Skeletal muscle tissue (tissue), 4 donors: ENCODE results near the gene CNTN2. TPM values are rescaled to one million over a fixed set of nuclear protein-coding genes. Genes with fewer than 3 reads are reported as not detected.

Experiments
- H3K27ac ChIP-seq: one replicate; pipeline ENCODE4 v1.7.0; 2013; ENCODE audit warnings: mild to moderate bottlenecking, low read depth, low read length, inconsistent platforms
- H3K27me3 ChIP-seq, 3 donors: one replicate each; pipeline ENCODE4 v1.7.0; 2013; ENCODE audit warnings: low read length in 3 of 3; ENCODE audit not compliant: control insufficient read depth in 3 of 3, insufficient read depth in 3 of 3
- H3K36me3 ChIP-seq, 3 donors: one replicate each; pipeline ENCODE4 v1.7.0; 2013; ENCODE audit warnings: low read length in 3 of 3; ENCODE audit not compliant: control insufficient read depth in 3 of 3, insufficient read depth in 3 of 3
- H3K4me1 ChIP-seq, 3 donors: one replicate each; pipeline ENCODE4 v1.7.0; 2013; ENCODE audit warnings: low read length in 3 of 3, mild to moderate bottlenecking in 3 of 3; ENCODE audit not compliant: control insufficient read depth in 3 of 3, insufficient read depth in 3 of 3
- H3K4me3 ChIP-seq, 3 donors: one replicate each; pipeline ENCODE4 v1.7.0; 2013; ENCODE audit warnings: low read length in 3 of 3
- H3K9ac ChIP-seq, 3 donors: one replicate each; pipeline ENCODE4 v1.7.0; 2013; ENCODE audit warnings: low read length in 3 of 3, mild to moderate bottlenecking in 3 of 3, moderate library complexity in 2 of 3, low read depth in 1 of 3
- H3K9me3 ChIP-seq, 3 donors: one replicate each; pipeline ENCODE4 v1.7.0; 2013; ENCODE audit warnings: low read length in 3 of 3; ENCODE audit not compliant: control insufficient read depth in 3 of 3
- total RNA-seq: library from RNA; depleted of rRNA; stranded (reverse); fragments of >200 nt; gene quantifications from one replicate; pipeline ENCODE4 v1.2.3, GENCODE V29; 2014
- donor health status: Osteomylitis.

CNTN2 gene
- total RNA-seq, 1 donor from 2014 or later = 2.6 TPM

DNA sequence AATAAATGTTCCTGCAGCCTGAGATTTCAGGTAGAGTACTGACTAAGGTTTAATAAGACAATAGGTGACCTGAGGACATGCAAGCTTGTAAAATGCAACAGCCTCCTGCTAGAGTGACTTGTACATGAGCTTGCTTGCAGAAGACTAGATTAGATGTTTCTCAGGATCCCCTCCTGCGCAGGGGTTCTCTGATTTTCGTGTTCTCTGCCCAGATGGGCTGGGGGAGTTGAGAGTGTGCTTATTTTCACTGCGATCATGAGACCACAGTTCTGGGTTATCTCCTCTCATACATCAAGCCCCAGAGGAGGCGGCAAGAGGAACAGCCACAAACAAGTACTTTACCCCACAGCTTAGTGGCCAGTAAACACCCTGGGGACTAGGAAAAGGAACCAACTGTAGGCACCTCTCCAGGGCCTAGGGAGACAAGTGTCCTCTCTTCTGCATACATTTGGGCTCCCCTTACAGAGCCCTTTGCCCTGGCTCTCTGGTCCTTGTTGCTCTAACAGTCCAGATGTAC, 33.3 kb downstream of the CNTN2 start:
- peaks cover 0 to 7% (median 5%) of the 10 kb centered on the region in 3 donors for H3K4me1 ChIP-seq

DNA sequence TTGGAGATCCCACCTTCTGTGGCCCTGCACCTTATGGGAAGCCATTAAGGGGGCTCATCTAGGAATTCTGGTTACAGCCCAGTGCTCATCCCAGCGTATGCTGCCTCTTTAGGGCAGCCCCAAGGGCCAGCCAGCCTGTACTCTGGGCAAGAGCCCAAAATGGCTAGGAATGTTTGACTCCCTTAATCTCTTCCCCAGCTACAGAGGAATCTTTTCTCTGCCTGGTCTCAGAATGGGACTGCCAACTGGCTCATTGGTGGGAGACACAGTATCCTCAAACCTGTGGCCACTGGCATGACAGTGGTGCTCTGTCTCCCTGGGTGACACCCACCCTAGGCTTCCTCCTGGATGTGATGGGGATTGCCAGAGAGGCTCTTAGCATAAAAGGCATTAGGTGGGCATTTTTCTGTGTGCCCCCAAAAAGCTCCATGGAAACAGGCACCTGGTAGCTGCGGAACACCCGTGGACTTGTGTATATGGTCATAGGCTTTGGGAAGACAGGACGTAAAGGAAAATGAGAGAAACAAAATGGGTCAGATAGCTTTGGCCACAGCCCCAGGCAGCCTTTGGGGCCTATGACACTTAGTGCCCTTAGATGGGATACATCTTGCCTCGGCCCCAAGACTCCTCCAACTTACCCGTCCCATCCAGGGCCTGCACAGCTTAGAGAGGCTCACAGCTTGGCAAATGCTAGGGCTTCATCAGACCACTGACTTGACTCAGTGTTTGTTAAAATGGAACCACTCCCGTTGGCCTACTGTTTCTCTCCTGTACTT, 34.3 kb downstream of the CNTN2 start:
- Histone ChIP-seq H3K36me3 (peaks cover 0 to 2% (median 0%) of the 10 kb centered on the region in 3 donors), H3K27ac (no peak overlapping the region), H3K4me3 (no peak overlapping the region), H3K9ac (no peak overlapping the region), H3K9me3 (no peaks in the 10 kb centered on the region), H3K4me1 (peaks cover 0 to 7% (median 5%) of the 10 kb centered on the region in 3 donors), H3K27me3 (no peaks in the 10 kb centered on the region)

More for the DNA sequence above, 33.3 kb downstream of the CNTN2 start:
- Histone ChIP-seq H3K9ac (no peak overlapping the region), H3K27ac (no peak overlapping the region), H3K36me3 (no peaks in the 10 kb centered on the region), H3K4me3 (no peak overlapping the region), H3K9me3 (no peaks in the 10 kb centered on the region), H3K27me3 (no peaks in the 10 kb centered on the region)

DNA sequence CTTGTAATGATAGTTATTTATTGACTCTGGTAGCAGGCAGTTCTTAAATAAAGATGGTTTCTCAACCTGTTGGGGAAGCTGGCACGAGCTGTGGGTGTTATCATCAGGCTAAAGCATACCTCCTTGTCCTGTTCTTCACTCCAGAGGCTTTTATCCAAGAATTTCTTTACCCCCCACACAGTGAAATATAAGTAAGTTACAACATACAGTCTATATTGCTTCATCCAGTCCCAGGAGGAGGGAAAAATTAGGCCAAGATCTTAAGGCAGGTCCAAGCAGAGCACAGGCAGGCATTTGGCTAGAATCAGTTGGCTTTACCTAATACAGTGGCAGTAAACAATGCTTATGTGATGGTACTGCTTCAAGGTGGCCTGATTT, 34.9 kb downstream of the CNTN2 start:
- Histone ChIP-seq H3K9me3 (no peaks in the 10 kb centered on the region), H3K27ac (no peak overlapping the region), H3K36me3 (peaks cover 0 to 5% (median 0%) of the 10 kb centered on the region in 3 donors), H3K4me3 (no peak overlapping the region), H3K27me3 (no peaks in the 10 kb centered on the region), H3K4me1 (peaks cover 0 to 7% (median 5%) of the 10 kb centered on the region in 3 donors), H3K9ac (no peak overlapping the region)

DNA sequence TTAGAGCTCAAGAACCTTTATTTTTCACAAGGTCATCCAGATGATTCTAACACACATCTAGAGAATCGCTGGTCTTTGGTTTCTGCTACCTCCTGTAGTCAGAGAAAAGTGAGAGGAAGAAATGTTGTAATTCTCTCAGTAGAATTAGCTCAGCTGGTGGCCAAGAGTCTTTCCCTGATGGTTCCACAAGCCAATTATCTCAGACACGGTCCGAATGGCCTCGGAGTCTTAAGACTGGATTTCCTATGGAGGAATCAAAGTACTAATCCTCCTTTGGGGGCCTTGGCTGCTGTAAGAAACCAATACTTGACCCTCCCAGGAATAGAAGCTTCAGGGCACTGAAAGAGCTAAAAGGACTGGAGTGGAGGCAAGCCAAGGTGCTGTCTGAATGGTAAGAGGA, 39.4 kb downstream of the CNTN2 start:
- no peaks in the 10 kb centered on the region for H3K27me3 ChIP-seq
- no peak overlapping the region for H3K4me3 ChIP-seq
- H3K4me1 ChIP-seq = peaks cover 0 to 2% (median 0%) of the 10 kb centered on the region in 3 donors
- peaks cover 4 to 26% (median 15%) of the 10 kb centered on the region in 3 donors for H3K36me3 ChIP-seq
- H3K9me3 ChIP-seq = no peaks in the 10 kb centered on the region
- H3K27ac ChIP-seq = no peak overlapping the region
- no peak overlapping the region for H3K9ac ChIP-seq

DNA sequence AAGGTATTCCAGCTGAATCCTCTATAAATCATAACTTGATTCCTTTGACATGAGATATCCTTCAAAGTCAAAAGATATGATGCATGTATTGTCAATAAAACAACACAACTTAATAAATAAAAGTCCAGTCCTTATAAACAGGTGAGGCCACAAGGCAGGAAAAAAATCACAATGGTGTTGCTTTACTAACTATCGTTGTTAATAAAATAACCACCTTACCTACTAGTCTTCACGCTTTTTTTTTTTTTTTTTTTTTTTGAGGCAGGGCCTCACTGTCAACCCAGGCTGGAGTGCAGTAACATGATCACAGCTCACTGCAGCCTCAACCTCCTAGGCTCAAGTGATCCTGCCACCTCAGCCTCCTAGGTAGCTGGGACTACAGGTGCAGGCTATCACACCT, 41.3 kb downstream of the CNTN2 start, which contains the start of gene TMEM81:
TSS of gene TMEM81 (minus strand) at position 101 of the 400 bp plus-strand sequence. CDS start 140 bp downstream, outside the sequence.
- Histone ChIP-seq H3K27me3 (no peaks in the 10 kb centered on the region), H3K27ac (no peak within 1 kb of the TSS), H3K36me3 (peaks cover 10 to 35% (median 26%) of the 10 kb centered on the region in 3 donors), H3K9me3 (no peaks in the 10 kb centered on the region), H3K4me3 (no peak within 1 kb of the TSS), H3K4me1 (no peaks in the 10 kb centered on the region), H3K9ac (no peak within 1 kb of the TSS)

DNA sequence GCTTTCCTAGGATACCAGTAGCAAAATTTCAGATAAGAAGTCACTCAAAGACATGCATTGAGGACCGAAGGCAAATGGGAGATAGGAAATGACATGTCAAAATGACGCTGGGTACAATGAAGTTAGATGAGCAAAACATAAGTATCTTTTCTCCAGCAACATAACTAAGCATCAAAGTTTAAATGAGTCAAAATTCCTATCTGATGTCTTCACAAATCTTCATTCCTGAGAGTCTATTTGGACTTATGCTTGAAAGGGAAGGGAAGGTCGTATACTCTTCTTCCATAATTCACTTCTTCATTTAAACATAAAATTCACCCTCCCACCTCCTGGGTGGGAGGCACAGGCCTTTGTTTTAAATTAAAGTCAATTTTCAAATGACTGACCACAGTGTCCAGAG, 45.3 kb downstream of the CNTN2 start:
- Histone ChIP-seq H3K27ac (no peak overlapping the region), H3K9ac (no peak overlapping the region), H3K9me3 (no peaks in the 10 kb centered on the region), H3K4me1 (peaks cover 5 to 15% (median 9%) of the 10 kb centered on the region in 3 donors), H3K27me3 (no peaks in the 10 kb centered on the region), H3K36me3 (peaks cover 10 to 49% (median 37%) of the 10 kb centered on the region in 3 donors), H3K4me3 (no peak overlapping the region)

DNA sequence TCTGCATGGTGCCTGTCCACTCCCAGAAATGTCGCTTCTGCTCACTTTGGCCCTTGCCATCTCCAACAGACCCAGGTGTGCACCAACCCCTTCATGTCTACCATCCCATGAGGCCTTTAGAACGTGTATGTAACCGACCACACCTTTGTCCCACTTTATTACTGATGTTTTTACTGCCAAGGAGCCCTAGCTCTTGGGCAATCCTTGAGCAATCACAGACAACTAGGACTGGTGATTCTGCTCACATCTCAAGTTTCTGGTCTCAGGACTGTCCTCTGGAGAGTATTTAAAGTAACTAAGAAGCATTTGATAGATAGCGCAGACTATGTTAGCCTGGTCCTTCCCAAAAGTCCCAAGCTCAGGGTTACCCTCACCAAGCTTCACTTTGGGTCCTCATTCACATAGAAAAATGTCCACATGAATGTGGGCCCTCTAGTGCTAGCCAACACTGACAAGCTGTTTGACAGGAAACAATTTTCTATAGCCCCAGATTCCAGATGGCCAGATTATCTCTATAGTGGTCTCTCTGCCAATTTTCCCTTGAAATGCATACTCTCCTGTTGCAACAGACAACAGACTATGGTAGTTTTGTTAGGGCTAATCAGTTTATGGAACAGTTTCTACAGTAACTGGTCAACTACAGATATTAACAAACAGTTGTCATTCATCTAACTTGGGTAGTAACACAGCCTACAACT, 48.2 kb downstream of the CNTN2 start:
- H3K9me3 ChIP-seq = no peaks in the 10 kb centered on the region
- no peaks in the 10 kb centered on the region for H3K27me3 ChIP-seq
- no peak overlapping the region for H3K9ac ChIP-seq
- peak overlapping the region; percentile 38 for H3K27ac ChIP-seq
- H3K4me1 ChIP-seq = peaks cover 5 to 15% (median 9%) of the 10 kb centered on the region in 3 donors
- H3K4me3 ChIP-seq = peak overlapping the region in 1 of 3 donors; percentile 24
- H3K36me3 ChIP-seq = peaks cover 15 to 50% (median 49%) of the 10 kb centered on the region in 3 donors

DNA sequence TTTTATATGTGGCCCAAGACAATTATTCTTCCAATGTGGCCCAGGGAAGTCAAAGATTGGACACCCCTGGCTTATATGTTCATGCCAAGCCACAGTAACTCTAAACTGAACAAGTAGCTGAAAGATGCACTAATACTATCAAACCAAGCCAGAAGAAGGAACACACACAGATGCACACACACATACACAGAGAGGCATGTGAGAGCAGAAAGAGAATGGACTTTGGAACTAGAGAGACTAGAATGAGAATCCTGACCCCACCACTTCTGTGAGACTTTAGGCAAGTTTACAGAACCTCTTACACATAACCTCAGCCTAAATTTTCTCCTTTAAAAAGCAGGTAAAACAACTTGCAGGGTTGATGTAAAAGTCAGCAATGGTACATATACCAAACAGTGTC, 52.4 kb downstream of the CNTN2 start:
- Histone ChIP-seq H3K27ac (no peak overlapping the region), H3K9ac (no peak overlapping the region), H3K4me1 (peaks cover 5 to 15% (median 9%) of the 10 kb centered on the region in 3 donors), H3K27me3 (no peaks in the 10 kb centered on the region), H3K36me3 (peaks cover 32 to 74% (median 62%) of the 10 kb centered on the region in 3 donors), H3K9me3 (no peaks in the 10 kb centered on the region), H3K4me3 (no peak overlapping the region)

DNA sequence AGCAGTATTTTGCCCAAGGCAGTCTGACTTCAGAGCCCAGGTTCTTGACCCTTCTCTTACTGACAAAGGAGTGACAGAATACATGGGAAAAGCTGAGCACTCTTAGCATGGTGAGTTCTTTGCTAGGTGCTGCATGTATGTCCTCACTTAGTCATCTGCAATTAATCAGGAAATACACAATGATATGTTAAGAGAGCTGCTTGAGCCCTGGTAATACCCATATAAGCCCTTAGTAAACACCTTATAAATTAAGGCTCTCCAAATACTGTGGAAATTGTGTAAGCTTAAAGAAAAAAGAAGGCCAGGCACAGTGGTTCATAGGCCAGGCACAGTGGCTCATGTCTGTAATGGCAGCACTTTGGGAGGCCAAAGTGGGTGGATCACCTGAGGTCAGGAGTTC, 55.2 kb downstream of the CNTN2 start:
- Histone ChIP-seq H3K36me3 (peaks cover 42 to 77% (median 70%) of the 10 kb centered on the region in 3 donors), H3K27ac (no peak overlapping the region), H3K4me3 (no peak overlapping the region), H3K9ac (no peak overlapping the region), H3K4me1 (no peaks in the 10 kb centered on the region), H3K9me3 (no peaks in the 10 kb centered on the region), H3K27me3 (no peaks in the 10 kb centered on the region)

DNA sequence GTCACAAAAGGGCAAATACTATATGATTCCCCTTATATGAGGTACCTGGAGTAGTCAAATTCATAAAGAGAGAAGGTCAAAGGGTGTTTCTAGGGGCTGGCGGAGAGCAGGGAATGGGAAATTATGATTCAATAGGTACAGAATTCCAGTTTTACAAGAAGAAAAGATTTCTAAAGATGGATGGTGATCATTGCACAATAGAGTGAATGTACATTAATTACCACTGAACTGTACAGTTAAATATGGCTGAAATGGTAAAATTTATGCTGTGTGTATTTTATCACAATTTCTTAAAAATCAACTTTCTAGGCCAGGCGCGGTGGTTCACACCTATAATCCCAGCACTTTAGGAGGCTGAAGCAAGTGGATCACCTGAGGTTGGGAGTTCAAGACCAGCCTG, 59.4 kb downstream of the CNTN2 start:
- no peak overlapping the region for H3K9ac ChIP-seq
- H3K27ac ChIP-seq = no peak overlapping the region
- H3K36me3 ChIP-seq = peaks cover 40 to 67% (median 57%) of the 10 kb centered on the region in 3 donors
- H3K27me3 ChIP-seq = no peaks in the 10 kb centered on the region
- no peaks in the 10 kb centered on the region for H3K9me3 ChIP-seq
- no peak overlapping the region for H3K4me3 ChIP-seq
- no peaks in the 10 kb centered on the region for H3K4me1 ChIP-seq
